ENCODE data around the gene METTL8.
"Not testable (repeated sequence)": the region's sequence is repeated elsewhere in the genome, so short reads cannot be mapped to it uniquely, and the experiment has no call there.

METTL8 gene

DNA sequence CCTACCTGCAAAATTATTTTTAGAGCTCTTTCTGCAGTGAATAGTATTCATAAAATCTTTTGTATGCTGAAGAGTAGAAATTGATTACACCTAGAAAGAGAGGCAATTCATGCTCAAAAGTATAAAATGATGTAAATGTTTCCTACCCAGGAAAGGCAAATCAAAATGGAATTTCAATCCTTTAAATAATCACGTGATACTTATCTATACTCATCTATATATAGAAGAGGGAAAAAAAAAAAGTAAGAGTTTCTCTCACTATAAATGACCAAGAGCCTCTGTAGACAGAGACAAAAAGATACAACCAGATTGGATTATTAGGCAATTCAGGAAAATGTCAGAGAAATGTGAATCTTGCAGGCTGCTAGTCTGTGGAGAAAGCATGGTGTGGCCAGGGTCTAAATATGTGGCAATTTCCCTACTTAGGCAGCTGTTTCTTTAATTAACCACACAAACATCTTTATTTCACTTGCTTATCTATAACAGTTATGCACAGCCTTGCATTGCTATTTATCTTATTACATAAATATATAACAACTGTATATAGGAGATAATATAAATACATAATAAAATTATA lies 39.5 kb downstream of the METTL8 start:
- DNase-seq: peak in 1 of 2 donors; percentile 9

DNA sequence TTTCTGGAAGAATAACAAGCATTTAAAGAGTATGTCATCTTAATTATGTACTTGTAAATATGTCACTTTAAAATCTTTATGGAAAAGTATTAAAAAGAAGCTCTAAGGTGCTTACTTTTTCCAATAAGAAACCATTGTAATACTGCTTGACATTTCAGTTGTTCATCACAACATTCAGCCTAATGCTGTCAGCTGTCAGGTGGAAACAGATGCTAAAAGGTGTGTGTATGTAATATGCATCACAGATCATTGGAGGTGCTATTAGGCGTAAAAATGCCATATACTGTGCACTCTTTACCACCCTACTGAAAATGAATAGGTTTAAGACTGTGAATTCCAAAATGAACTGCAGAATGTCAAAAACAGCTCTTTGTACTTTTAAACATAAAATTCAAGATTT lies 40.3 kb downstream of the METTL8 start:
- DNase-seq: no peak

DNA sequence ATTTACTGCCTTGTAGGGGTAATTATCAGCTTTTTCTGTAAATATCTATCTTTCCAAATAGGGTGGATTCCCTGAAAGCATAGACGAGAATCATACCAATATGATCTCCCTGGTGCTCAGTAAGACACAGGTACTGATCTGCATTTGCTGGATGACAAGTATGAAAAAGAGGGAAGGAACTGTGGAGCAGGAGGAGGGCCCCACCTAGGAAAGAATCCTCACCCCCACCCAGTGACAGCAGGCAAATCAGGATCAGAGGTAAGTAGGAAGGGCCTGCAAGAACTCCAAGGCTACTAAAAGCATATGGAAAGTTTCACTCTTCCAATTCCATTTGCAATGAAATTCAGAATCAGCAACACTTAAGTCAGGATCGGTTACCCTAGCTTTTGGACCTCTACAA lies 42.3 kb downstream of the METTL8 start:
- no peak for DNase-seq

DNA sequence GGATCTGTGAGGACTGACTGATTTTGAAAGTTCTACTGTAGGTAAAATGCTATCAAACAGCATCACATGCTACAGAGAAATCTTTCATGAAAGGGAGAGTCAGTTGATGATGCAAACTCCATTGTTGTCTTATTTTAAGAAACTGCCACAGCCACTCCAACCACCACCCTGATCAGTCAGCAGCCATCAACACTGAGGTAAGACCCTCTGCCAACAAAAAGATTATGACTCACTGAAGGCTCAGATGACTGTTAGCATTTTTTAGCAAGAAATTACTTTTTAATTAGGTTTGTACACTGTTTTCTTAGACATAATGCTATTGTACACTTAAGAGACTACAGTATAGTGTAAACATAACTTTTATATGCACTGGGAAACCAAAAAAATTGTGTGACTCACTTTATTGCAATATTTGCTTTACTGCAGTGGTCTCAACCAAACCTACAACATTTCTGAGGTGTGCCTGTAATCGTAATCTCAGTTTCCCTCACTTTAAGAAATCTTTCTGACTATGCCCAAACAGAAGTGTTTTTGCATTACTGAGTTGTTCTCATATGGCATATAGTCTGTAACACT lies 42.8 kb downstream of the METTL8 start:
- DNase-seq: no peak

DNA sequence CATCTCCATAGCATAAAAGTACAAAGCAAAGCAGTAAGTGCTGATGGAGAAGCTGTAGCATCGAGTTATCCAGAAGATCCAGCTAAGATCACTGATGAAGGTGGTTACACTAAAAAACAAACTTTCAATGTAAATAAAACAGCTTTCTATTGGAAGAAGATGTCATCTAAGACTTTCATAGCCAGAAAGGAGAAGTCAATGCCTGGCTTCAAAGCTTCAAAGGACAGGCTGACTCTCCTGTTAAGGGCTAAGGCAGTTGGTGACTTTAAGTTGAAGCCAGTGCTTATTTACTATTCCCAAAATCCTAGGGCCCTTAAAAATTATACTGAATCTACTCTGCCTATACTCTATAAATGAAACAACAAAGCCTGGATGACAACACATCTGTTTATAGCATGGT lies 44.0 kb downstream of the METTL8 start:
- DNase-seq: no peak

DNA sequence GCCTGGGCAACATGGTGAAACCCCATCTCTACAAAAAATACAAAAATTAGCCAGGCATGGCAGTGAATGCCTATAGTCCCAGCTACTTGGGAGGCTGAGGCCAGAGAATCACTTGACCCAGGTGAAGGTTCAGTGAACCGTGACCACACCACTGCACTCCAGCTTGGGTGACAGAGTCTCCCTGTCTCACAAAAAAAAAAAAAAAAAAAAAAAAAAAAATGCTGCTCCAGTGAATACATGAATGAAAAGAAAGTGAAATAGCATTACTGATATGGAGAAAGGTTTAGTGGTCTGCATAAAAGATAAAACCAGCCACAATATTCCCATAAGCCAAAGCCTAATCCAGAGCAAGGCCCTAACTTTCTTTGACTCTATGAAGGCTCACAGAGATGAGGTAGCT lies 44.5 kb downstream of the METTL8 start:
- DNase-seq: no peak

DNA sequence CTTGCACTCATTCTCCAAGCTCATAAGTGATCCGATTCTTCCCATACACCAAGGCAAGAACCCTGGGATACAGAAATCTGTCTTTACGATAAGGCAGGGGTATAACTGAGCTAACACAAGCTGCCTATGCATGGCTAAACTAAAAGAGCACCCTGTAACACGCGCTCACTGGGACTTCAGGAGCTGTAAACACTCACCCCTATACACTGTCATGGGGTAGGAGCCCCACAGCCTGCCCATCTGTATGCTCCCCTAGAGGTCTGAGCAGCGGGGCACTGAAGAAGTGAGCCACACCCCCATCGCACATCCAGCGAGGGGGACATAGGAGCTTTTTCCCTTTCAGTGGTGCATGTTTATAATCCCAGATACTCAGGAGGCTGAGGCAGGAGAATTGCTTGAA lies 46.7 kb downstream of the METTL8 start:
- DNase-seq: no peak

DNA sequence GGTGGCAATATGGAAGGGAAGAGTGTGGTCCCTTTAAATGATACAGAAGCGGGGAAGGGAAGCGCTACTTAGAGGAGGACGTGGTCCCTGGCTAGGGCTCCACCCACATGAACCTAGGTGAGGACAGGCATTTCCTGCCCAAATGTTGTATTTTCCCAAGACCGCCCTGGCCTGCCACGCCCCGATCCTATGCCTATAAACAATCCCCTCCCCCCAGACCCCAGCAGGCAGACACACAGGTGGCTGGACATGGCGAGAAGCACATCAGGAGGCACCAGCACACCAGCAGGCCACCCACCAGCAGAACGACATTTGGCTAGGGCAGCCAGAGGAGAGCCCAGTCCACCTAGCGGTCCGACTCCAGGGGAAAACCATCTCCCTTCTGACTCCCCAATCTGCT lies 47.2 kb downstream of the METTL8 start:
- DNase-seq: no peak

DNA sequence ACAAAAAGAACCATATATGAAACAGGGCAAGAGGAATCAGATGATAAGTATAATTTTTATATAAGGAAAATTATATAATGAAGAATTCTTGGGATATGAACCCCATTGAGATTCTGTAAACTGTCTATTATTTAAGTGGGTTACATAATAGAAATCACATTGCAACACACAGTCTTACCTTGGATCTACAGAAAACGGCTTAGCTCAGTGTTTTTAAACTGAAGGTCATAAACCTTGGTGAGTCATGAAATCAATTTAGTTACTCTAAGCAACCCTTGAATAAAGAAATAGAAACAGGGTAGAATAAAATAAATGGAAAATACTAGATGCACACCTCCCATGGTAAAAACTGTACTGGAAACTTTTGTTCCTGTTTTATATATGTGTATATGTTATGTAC lies 50.7 kb downstream of the METTL8 start:
- DNase-seq: no peak

DNA sequence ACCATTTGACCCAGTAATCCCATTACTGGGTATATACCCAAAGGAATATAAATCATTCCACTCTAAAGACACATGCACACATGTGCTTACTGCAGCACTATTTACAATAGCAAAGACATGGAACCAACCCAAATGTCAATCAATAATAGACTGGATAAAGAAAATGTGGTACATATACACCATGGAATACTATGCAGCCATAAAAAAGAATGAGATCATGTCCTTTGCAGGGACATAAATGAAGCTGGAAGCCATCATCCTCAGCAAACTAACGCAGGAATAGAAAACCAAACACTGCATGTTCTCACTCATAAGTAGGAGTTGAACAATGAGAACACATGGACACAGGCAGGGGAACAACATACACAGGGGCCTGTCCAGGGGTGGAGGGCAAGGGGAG lies 51.6 kb downstream of the METTL8 start:
- not testable (repeated sequence) for DNase-seq

DNA sequence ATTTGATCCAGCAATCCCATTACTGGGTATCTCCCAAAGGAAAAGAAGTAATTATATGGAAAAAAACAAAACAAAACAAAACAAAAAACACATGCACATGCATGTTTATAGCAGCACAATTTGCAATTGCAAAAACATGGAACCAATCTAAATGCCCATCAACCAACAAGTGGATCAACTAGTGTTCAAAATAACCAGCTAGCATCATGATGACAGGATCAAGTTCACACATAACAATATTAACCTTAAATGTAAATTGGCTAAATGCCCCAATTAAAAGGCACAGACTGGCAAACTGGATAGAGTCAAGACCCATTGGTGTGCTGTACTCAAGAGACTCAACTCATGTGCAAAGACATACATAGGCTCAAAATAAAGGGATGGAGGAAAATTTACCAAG lies 55.9 kb downstream of the METTL8 start:
- not testable (repeated sequence) for DNase-seq

DNA sequence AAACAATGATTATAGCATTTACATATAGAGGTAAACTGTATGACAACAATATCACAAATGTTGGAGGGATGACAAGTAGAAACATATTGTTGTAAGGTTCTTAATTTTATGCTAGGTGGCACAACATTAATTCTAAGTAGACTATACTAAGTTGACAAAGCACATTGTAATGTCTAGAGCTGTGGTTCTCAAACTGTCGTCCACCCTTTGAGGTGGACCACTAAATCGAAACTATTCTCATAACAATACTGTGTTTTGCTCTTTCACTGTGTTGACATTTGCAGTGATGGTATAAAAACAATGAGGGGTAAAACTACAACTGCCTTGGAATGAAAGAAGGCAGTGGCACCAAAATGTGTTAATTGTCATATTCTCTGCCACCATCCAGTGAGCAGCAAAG lies 66.1 kb downstream of the METTL8 start:
- DNase-seq: no peak

DNA sequence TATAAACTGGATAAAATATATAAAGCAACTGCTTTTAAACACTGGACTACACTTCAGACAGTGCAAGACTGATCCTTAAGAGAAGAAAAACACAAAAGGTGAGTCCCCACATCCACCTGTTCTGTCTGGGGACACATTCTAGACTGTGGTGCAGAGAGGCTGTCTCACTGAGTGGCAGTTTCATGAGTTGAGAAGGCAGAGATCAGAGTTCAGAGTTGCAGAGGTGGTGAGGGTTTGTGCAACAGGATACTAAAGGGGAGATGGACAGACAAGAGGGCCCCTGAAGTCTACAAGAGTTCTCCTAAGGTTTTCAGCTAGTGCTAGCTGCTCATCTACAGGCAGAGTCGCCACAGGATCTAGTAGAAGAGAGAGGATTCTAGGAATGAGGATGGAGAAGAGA lies 68.0 kb downstream of the METTL8 start:
- DNase-seq: no peak

DNA sequence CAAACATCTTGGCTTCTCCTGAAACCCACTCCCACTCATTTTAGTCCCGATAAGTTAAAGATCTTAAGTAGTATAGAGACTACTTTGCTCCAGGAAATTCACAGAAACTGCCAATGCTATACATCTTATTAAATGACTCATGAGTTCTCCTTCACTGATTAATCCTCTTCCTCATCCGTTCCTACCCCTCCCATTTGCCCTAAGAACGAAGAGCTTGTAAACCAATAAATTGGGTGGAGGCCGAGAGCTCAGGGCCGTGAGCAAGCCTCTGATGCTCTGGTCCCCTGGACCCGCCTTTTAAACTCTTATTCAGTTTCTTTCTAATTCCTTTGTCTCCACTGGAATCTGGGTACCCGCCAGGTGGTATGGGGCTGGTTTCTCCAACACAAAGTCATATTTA lies 68.6 kb downstream of the METTL8 start:
- no peak for DNase-seq

DNA sequence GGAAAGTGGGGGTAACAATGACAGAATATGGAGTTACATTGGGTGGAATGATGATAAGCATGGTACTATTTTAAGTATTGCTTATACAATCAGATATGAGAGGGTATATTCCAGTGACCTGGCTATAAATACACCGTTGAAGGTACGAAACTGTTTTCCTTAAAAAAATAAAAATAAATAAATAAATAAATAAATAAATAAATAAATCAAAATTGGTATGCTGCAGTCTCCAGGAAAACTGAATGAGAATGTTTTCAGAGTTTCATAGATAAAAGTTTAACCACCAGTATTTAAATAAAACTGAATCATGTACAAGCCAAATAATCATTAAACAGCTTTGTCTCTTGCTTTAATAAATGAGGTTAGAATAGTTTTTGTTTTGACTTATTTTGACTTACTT lies 71.4 kb downstream of the METTL8 start:
- no peak for DNase-seq

DNA sequence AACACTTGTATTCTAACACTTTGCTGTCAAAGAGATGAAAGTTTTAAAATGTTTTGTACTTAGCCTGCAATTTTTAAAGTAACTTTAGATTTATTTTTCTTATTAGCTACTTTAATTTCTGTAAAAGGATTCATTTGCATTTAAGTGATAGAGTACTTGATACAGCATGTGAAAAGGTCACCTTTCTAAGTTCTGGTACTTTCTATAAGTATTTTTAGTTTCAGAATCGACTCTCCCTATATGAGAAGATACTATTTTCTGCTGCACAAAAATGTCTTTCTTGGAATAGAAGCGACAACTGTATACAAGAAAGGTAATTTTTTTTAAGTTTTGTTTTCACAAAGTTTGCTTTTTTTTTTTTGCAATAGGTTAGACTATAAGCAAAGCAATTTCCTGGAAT lies 72.9 kb downstream of the METTL8 start:
- DNase-seq: no peak

DNA sequence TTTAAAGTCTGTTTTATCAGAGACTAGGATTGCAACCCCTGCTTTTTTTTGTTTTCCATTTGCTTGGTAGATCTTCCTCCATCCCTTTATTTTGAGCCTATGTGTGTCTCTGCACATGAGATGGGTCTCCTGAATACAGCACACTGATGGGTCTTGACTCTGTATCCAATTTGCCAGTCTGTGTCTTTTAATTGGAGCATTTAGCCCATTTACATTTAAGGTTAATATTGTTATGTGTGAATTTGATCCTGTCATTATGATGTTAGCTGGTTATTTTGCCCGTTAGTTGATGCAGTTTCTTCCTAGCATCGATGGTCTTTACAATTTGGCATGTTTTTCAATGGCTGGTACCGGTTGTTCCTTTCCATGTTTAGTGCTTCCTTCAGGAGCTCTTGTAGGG lies 80.0 kb downstream of the METTL8 start:
- not testable (repeated sequence) for DNase-seq

DNA sequence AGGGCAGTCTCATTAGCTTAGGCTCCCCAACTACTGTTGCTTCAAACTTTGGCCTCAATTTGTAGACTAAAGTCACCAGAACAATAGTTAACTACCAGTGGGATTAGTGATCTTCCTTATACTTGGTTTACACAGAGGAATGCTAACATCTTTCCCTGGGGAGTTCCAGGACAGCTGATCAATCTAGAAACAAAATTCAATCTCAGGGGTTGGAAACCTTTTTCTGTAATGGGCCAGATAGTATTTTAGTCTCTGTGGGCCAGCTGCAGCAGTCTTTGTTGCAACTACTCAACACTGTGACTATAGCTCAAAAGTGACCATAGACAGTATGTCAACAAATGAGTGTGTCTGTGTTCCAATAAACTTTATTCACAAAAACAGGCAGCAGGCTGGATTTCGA lies 85.7 kb downstream of the METTL8 start:
- no peak for DNase-seq

DNA sequence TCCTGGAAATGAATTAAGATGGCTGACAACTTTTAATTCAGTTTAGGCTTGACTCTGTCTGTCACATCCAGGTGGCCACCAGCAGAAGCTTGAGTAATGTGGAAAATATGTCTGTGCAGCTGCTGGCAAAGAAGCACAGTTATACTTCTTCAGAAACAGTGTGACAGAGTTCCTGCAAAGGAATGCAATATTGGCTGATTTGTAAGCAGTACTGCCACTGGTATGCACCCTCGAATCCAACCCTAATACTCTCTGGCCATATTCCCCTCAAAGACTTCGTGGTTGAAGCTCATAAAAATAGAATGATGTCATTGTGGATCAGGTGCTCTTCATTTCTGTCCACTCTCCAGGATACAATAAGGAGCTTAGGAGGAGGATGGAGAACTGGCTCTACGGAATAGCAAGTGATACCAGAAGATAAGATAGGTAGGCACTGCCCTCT lies 86.2 kb downstream of the METTL8 start:
- DNase-seq: no peak

DNA sequence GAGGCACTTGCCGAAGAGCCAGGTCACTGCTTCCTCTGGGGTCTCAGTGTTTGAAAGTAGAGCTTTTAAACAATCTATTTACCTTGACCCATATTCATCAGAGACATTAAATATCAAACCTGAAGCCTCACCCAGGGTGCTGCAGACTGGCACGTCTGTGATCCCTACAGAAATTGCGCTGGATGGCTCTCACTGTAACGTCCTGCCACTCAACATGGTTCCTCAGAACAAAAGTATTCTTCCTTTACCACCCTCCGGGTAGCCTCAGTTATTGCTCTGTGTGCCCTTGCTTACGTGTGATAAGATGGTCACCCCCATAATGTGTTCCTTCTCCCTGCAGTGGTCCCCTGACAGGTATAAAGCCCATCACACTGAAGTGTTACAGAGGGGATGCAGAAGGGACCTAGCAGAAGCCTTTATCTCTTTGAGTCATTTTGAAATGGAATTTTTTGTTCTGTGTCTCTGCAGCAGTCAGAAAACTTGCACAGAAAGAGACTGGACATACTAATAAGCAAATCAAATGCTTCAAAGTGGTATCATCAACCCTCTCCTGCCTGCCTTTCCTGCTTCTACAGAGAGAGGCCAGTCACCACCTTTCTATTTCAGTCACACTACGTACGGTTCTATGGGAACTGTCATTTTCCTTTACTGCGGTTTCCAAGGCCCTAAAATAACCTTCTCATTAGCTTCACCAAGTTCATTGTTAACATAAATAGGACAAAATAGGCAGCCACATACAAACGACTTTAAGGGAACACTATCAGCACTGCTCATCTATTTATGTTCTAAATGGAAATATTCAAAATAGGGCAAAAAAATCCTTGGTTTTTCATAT lies 86.8 kb downstream of the METTL8 start:
- DNase-seq: no peak

DNA sequence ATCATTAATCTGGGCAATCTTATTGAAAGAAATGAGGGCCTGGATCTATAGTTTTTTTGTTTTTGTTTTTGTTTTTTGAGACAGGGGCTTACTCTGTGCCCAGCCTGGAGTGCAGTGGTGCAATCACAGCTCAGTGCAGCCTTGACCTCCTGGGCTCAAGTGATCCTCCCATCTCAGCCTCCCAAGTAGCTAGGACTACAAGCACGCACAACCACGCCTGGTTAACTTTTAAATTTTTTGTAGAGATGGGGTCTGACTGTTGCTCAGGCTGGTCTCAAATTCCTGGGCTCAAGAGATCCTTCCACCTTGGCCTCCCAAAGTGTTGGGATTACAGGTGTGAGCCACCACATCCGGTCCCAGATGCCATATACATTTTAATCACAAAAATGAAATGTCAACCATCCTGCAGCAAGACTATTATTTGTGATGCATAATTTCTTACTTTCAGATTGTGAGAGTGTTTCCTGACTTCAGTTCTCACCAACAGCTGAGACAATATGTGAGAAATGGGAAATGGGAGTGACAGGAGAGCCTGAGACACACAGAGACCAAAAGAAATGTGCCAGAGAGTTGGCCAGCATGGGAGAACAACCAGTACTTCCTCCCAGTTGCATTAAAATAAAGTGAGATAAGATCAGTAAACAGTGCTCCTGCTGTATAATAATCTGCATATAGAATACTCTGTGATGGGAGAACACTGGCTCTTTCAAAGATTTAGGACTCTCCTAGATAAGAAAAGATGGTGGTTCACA lies 87.6 kb downstream of the METTL8 start:
- no peak for DNase-seq

DNA sequence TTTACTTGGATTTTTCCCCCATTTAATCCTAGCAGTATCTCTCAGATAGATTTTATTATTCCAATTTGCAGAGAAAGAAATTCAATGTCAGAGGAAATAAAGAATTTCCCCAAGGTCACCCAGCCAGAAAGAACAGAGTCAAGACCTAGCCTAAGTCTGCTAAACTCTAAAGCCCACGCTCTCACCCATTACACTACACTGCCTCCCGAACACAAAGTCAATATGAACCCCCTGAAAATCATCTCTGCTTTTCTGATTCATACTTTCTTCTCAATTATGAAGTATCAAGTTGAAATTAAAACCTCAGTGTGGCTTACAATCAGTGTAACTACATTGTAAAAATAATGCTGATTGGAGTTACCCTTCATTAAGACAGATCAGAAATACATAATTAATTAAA lies 89.6 kb downstream of the METTL8 start:
- DNase-seq: no peak

DNA sequence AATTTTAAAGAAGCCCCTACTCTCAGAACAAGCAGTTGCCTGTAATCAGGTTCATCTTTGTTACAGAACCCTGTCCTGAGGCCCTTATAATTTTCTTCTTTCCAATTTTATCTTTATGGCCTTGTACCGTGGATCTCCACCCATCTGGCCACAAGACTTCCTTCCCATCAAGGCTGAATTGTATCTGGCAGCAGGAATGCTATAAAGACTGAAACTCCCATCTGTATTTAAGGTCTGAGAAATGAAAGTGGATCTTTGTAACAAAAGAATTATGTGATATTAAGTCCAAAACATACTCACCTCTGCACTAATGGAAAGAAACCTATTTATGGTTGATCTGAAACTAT lies 91.8 kb downstream of the METTL8 start:
- DNase-seq: no peak
